Mammary epithelial cell (primary cell): ENCODE data around the gene ZC3H4.

Experiments used
- CTCF ChIP-seq, 2 donors: IDR thresholded peaks in 1 of 2; conservative IDR thresholded peaks in 1 of 2; 2 replicates each; pipeline ENCODE4 v1.5.1; 2011 to 2012; ENCODE audit warnings: inconsistent platforms in 2 of 2, low read length in 2 of 2, mild to moderate bottlenecking in 2 of 2, control low read depth in 1 of 2, low read depth in 1 of 2; ENCODE audit not compliant: insufficient read depth in 1 of 2; ENCODE audit errors: extremely low read depth in 1 of 2
- EZH2 ChIP-seq: IDR thresholded peaks from 2 replicates; pipeline ENCODE4 v1.6.1; 2012; ENCODE audit warnings: low read length, inconsistent platforms, borderline replicate concordance

DNA sequence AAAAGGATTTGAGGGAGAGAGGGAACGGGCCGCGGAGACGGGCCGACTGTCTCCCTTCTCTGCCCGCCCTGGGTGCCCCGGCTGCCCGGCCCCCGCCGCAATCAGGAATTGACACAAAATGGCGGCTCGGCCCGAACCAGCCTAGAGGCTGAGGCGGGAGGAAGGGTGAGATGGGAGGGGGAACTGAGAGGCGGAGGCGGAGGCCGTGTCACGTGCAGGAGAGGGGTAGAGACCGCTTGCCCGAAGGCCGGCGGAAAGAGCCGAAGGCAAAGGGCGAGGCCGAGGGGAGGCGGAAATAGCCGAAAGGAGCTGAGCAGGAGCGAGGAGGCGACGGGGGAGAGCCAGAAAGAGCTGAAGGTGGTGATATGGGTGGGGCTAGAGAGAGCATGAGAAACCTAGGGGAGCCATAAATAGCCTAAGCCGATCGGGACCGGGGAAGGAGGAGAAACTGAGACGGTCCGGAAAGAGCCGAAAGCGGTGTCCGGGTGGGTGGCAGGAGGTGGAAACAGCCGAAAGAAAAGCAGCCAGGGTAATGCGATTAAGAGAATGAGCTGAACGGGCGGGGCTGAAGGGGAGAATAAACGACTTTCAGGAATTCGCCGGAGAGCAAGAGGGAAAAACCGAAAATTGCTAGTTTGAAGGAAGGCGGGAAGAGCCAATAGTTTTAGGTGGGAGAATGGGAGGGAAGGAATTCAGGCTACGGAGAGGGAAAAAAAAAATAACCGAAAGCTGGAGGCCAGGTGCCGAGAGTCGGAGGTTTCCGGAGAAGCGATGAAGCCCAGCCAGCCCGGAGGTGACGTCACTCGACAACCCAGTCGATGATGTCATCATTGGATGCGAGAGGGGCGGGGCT lies at the start of gene ZC3H4:
- TF ChIP-seq CTCF (conservative IDR thresholded peaks at IDR 0.05 in 1 of 2, IDR thresholded peaks at IDR 0.05 in 1 of 2; ENCODE audit: extremely low read depth in 1 of 2, insufficient read depth in 1 of 2, low read depth in 1 of 2, low read length in 2 of 2) (no peak), EZH2 (no peak)
